Lower leg skin (tissue), 4 donors: ENCODE data around the gene SEC14L5. TPM values are rescaled to one million over a fixed set of nuclear protein-coding genes. Genes with fewer than 3 reads are reported as not detected.
A peak's percentile ranks its signal among the peaks of the same experiment; 100 is the strongest.

ENCODE experiments used
- DNase-seq, 2 donors: peaks; one replicate each; pipeline ENCODE4 v3.0.0-alpha.2; 2019; ENCODE audit warnings: low spot score in 2 of 2
- H3K4me3 ChIP-seq: fragments of 200-600 bp; sonication (generic); 2 replicates; pipeline ENCODE4 v1.5.1; 2017; ENCODE audit warnings: mild to moderate bottlenecking, low read depth; ENCODE audit not compliant: poor library complexity, severe bottlenecking
- POLR2A ChIP-seq, 2 donors: fragments of 450-650 bp; IDR thresholded peaks; one replicate each; pipeline ENCODE4 v1.6.1; 2016 to 2017; ENCODE audit warnings: antibody characterized with exemption in 2 of 2, mild to moderate bottlenecking in 1 of 2, moderate library complexity in 1 of 2
- WGBS, 2 donors: methylation state at CpG; one replicate each; pipeline ENCODE4 v1.1.5; 2018; 5-methylcytosine and 5-hydroxymethylcytosine counted together
- intact Hi-C: fragments of 100-400 bp; cut with DNase I; formaldehyde crosslinking; loops from one replicate; pipeline ENCODE4 v1.15.0; 2023; ENCODE audit warnings: low total_unique reads
- total RNA-seq, 4 donors: library from RNA; depleted of rRNA; stranded (reverse); fragments of >200 nt; gene quantifications; one replicate each; pipeline ENCODE4 v1.1.0, GENCODE V29; 2016
- TF ChIP-seq, protein P1 (sequence below), 3 donors: fragments of 450-650 bp; IDR thresholded peaks; one replicate each; pipeline ENCODE4 v1.5.1; 2016; ENCODE audit warnings: antibody characterized with exemption in 3 of 3, mild to moderate bottlenecking in 3 of 3, moderate library complexity in 2 of 3

Gene SEC14L5
- total RNA-seq, 4 donors from 2014 or later, result 0.91 to 2.6 (median 1.3) TPM

DNA sequence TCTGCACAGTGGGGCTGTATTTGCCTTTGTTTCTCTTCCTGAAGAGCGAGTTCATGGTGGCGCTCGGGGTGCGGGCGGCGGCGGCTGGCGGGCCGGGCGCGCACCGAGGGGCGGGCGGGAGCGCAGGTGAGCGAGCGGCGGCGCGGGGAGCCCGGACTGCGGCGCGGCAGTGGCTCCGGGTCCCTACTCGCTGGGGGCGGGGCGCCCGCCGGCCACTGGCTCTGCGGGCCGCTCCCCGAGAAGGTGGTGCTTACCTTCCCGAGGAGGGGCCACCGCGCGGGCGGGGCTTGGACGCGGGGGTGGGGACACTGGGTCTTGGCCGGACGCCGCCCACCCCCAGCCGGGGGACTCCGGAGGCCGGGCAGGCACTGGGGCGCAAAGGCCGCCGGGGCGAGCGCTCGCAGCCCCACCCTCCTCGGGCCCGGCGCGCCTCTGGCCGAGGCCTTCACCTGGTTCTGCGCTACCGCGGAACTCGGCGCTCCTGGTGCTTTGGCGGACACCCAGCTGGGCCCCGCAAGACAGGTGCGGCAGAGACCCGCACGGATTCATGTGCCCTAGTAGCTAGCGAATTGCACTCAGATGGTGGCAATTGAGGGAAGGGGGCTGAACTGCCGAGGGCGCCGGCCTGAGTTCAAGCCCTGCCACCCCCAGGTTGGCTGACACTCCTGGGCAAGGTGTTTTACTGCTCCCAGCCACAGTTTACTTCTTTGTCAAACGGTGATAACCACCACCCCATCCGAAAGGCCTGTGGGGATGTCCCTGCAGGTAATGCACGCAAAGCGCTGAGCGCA lies 20.9 kb upstream of the SEC14L5 start, which contains the start of gene PPL:
PPL (minus strand) TSS at position 158 of the 791 bp plus-strand sequence; CDS start at position 55, 103 bp downstream.
- 19 to 23% methylated on average over 16 to 26 of the region's 76 CpGs for WGBS, 2 donors
- H3K4me3 ChIP-seq, result peak within 1 kb of the TSS; percentile 93
- DNase-seq, result peak; percentile 73 to 95
- TF ChIP-seq, protein P1, sequence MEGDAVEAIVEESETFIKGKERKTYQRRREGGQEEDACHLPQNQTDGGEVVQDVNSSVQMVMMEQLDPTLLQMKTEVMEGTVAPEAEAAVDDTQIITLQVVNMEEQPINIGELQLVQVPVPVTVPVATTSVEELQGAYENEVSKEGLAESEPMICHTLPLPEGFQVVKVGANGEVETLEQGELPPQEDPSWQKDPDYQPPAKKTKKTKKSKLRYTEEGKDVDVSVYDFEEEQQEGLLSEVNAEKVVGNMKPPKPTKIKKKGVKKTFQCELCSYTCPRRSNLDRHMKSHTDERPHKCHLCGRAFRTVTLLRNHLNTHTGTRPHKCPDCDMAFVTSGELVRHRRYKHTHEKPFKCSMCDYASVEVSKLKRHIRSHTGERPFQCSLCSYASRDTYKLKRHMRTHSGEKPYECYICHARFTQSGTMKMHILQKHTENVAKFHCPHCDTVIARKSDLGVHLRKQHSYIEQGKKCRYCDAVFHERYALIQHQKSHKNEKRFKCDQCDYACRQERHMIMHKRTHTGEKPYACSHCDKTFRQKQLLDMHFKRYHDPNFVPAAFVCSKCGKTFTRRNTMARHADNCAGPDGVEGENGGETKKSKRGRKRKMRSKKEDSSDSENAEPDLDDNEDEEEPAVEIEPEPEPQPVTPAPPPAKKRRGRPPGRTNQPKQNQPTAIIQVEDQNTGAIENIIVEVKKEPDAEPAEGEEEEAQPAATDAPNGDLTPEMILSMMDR (IDR thresholded peaks at IDR 0.05), result no peak
- no peak for TF ChIP-seq POLR2A (IDR thresholded peaks at IDR 0.05)
- intact Hi-C loops, result no loop called here

DNA sequence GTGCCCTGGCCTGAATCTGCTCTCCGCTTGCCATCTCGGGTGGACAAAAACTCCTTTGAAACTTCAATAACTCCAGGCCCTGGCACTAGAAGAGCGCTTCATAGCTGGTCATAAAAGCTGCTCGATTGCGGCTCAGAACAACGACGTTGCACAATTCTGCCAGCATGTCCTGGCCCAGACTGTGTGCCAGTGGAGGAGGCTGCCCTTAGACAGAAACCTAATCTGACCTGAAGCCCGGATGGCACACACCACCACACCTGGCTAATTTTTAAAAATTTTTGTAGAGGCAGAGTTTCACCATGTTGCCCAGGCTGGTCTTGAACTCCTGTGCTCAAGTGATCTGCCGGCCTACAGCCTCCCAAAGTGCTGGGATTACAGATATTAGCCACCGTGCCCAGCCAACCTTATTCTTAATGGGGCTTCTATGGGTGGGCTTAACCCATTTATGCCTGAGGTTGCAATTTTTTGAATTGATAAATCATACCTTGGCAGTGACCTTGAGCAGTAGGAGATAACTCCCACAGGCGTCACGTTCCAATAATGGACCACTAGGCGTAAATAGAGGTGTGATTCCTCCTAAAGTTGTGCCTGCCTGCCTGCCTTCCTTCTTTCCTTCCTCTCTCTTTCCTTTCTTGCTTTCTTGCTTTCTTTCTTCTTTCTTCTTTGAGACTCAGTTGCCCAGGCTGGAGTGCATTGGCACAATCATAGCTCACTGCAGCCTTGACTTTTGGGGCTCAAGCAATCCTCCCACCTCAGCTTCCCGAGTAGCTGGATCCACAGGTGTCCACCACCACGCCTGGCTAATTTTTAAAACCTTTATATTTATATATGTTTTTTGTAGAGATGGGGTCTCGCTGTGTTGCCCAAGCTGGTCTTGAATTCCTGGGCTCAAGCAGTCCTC lies 20.1 kb upstream of the SEC14L5 start:
- TF ChIP-seq, protein P1 (IDR thresholded peaks at IDR 0.05), result no peak
- TF ChIP-seq POLR2A (IDR thresholded peaks at IDR 0.05), result no peak

DNA sequence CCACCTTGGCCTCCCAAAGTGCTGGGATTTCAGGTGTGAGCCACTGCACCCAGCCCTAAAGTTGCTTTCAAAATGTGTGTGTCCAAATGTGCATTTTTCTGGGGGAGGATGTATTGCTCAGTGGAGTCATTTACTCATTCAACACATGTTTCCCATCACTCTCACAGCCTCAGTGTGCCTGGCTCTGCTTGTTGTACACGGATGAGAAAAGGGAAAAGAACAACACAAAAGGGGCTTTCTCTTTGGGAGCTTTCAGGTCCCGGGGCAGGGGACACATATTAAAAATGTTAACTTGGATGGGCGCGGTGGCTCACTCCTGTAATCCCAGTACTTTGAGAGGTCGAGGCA lies 19.5 kb upstream of the SEC14L5 start:
- 70 to 81% methylated on average over 5 of the region's 5 CpGs for WGBS, 2 donors
- DNase-seq, result no peak
- H3K4me3 ChIP-seq, result no peak overlapping the region
- intact Hi-C loops, result no loop called here
- TF ChIP-seq, protein P1 (IDR thresholded peaks at IDR 0.05), result no peak
- no peak for TF ChIP-seq POLR2A (IDR thresholded peaks at IDR 0.05)

More for the DNA sequence above, 20.1 kb upstream of the SEC14L5 start:
- H3K4me3 ChIP-seq, result no peak overlapping the region
- intact Hi-C loops, result no loop called here
- no peak for DNase-seq
- 58 to 66% methylated on average over 16 of the region's 16 CpGs for WGBS, 2 donors

DNA sequence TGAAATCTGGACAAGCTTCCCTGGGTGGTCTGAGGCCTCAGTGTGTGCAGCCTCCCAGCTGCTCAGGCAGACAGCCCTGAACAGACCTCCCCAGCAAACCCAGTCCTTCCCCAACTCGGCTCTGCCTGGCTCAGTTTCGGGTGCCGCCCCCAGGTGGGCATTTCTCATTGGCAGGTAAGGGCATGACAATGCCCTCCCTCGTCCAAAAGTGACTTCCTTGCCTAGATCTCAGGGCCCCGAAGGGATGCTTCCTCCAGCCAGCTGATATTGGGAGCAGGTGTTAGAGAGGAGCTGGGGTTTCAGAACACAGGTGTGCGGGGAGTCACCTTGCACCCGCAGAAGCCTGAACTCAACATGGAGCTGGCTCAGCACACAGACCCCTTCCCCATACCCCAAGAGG lies 17.4 kb upstream of the SEC14L5 start:
- H3K4me3 ChIP-seq, result no peak overlapping the region
- intact Hi-C loops, result no loop called here
- 28 to 38% methylated on average over 7 of the region's 7 CpGs for WGBS, 2 donors
- no peak for DNase-seq
- TF ChIP-seq, protein P1 (IDR thresholded peaks at IDR 0.05), result no peak
- no peak for TF ChIP-seq POLR2A (IDR thresholded peaks at IDR 0.05)

DNA sequence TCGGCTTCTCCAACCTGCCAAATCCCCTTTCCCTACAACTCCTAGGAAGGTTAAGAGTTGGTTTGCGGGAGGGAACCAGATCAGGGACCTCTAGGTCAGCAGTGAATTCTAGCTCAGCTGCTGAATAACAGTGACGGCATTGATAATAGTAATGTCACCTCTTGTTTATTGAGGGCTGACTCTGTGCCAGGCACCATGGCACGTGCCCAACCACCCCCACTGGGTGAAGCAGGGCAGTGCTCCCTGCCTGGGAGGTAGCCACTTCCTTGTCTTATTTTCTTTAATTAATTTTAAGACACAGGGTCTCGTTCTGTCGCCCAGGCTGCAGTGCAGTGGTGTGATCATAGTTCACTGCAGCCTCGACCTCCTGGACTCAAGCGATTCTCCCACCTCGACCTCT lies 15.6 kb upstream of the SEC14L5 start:
- intact Hi-C loops, result no loop called here
- no peak for DNase-seq
- 53 to 59% methylated on average over 9 of the region's 9 CpGs for WGBS, 2 donors
- no peak overlapping the region for H3K4me3 ChIP-seq
- TF ChIP-seq POLR2A (IDR thresholded peaks at IDR 0.05), result no peak
- TF ChIP-seq, protein P1 (IDR thresholded peaks at IDR 0.05), result no peak
